Type B pancreatic cell (in vitro differentiated cells): ENCODE results near the gene PIH1D1. TPM values are rescaled to one million over a fixed set of nuclear protein-coding genes. Genes with fewer than 3 reads are reported as not detected.
A peak's percentile ranks its signal among the peaks of the same experiment; 100 is the strongest.

Source experiments
- DNase-seq: peaks from one replicate; pipeline ENCODE4 v3.0.0; 2021; ENCODE audit warnings: mixed read lengths; ENCODE audit not compliant: unreplicated experiment; ENCODE audit errors: extremely low spot score
- H3K27ac Mint-ChIP-seq: 2 replicates; pipeline ENCODE4 v1.8.0; 2021; ENCODE audit warnings: mild to moderate bottlenecking, mixed read lengths
- H3K27me3 Mint-ChIP-seq: 2 replicates; pipeline ENCODE4 v1.8.0; 2021; ENCODE audit warnings: mixed read lengths
- H3K36me3 Mint-ChIP-seq: 2 replicates; pipeline ENCODE4 v1.8.0; 2021; ENCODE audit warnings: mixed read lengths
- H3K4me1 Mint-ChIP-seq: one replicate; pipeline ENCODE4 v1.8.0; 2021; ENCODE audit warnings: mixed read lengths; ENCODE audit not compliant: unreplicated experiment
- H3K4me3 Mint-ChIP-seq: 2 replicates; pipeline ENCODE4 v1.8.0; 2021; ENCODE audit warnings: mild to moderate bottlenecking, mixed read lengths
- H3K9me3 Mint-ChIP-seq: 2 replicates; pipeline ENCODE4 v1.8.0; 2021; ENCODE audit warnings: mixed read lengths
- CTCF ChIP-seq: fragments of 200-600 bp; sonication (generic); conservative IDR thresholded peaks from 2 replicates; pipeline ENCODE4 v1.5.0; 2021; ENCODE audit warnings: antibody characterized with exemption, mild to moderate bottlenecking
- total RNA-seq: library from RNA; stranded (reverse); gene quantifications from 2 replicates; pipeline ENCODE4 v1.2.1, GENCODE V29; 2021; ENCODE audit warnings: low replicate concordance

Gene PIH1D1
- total RNA-seq, 1 donor from 2014 or later: 93.3 TPM

GRCh38 chr19:49408816-49409440 is 42.7 kb downstream of the PIH1D1 start:
- H3K36me3 Mint-ChIP-seq: no peaks in the 10 kb centered on the region
- TF ChIP-seq CTCF: no peak
- H3K9me3 Mint-ChIP-seq: no peaks in the 10 kb centered on the region
- peaks cover 31% of the 10 kb centered on the region for H3K27me3 Mint-ChIP-seq
- no peak overlapping the region for H3K4me3 Mint-ChIP-seq
- no peak overlapping the region for H3K27ac Mint-ChIP-seq
- no peak for DNase-seq
- peaks cover 31% of the 10 kb centered on the region for H3K4me1 Mint-ChIP-seq

GRCh38 chr19:49407482-49408015 is 44.1 kb downstream of the PIH1D1 start:
- H3K27me3 Mint-ChIP-seq: peaks cover 21% of the 10 kb centered on the region
- no peak overlapping the region for H3K27ac Mint-ChIP-seq
- no peak for TF ChIP-seq CTCF
- H3K36me3 Mint-ChIP-seq: no peaks in the 10 kb centered on the region
- DNase-seq: no peak
- peaks cover 28% of the 10 kb centered on the region for H3K4me1 Mint-ChIP-seq
- no peak overlapping the region for H3K4me3 Mint-ChIP-seq
- H3K9me3 Mint-ChIP-seq: no peaks in the 10 kb centered on the region

GRCh38 chr19:49407079-49407478 is 44.5 kb downstream of the PIH1D1 start:
- Mint-ChIP-seq H3K4me3 (no peak overlapping the region), H3K36me3 (no peaks in the 10 kb centered on the region), H3K27ac (no peak overlapping the region), H3K4me1 (peaks cover 23% of the 10 kb centered on the region), H3K27me3 (peaks cover 17% of the 10 kb centered on the region), H3K9me3 (no peaks in the 10 kb centered on the region)
- no peak for TF ChIP-seq CTCF
- no peak for DNase-seq

GRCh38 chr19:49403404-49404187 is 48.0 kb downstream of the PIH1D1 start:
- H3K36me3 Mint-ChIP-seq: no peaks in the 10 kb centered on the region
- DNase-seq: no peak
- H3K27ac Mint-ChIP-seq: peak overlapping the region; percentile 66
- H3K9me3 Mint-ChIP-seq: no peaks in the 10 kb centered on the region
- peaks cover 19% of the 10 kb centered on the region for H3K4me1 Mint-ChIP-seq
- no peak for TF ChIP-seq CTCF
- peaks cover 6% of the 10 kb centered on the region for H3K27me3 Mint-ChIP-seq
- H3K4me3 Mint-ChIP-seq: peak overlapping the region; percentile 47

- H3K4me3 Mint-ChIP-seq: no peak overlapping the region
- DNase-seq: no peak
- no peak for TF ChIP-seq CTCF
- no peaks in the 10 kb centered on the region for H3K36me3 Mint-ChIP-seq
- H3K27me3 Mint-ChIP-seq: peaks cover 10% of the 10 kb centered on the region
- no peak overlapping the region for H3K27ac Mint-ChIP-seq
- peaks cover 25% of the 10 kb centered on the region for H3K4me1 Mint-ChIP-seq
- H3K9me3 Mint-ChIP-seq: no peaks in the 10 kb centered on the region
Observed at GRCh38 chr19:49400029-49400428, 51.6 kb downstream of the PIH1D1 start.
